Measurements from ENCODE around the gene PPP1R12B.

DNA sequence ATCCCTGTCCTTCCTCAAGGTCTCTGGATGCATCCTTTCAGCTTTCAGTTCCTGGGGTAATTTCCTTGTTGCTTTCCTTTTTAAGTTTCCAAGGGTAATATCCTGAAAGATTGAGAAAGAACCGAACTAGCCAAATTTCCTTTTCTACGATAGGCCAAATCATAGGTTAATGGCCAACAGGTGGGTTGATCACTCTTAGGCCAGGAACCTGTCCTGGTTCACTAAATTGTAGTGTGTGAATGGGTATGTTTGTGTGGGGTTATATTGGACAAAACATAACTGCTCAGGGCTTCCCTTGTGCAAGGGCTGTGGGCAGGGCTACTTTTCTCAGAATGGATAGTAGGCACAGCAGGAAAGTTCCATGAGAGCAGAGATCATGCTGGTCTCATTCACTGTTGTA is 23.9 kb upstream of the PPP1R12B start:
- TF ChIP-seq, protein P1, sequence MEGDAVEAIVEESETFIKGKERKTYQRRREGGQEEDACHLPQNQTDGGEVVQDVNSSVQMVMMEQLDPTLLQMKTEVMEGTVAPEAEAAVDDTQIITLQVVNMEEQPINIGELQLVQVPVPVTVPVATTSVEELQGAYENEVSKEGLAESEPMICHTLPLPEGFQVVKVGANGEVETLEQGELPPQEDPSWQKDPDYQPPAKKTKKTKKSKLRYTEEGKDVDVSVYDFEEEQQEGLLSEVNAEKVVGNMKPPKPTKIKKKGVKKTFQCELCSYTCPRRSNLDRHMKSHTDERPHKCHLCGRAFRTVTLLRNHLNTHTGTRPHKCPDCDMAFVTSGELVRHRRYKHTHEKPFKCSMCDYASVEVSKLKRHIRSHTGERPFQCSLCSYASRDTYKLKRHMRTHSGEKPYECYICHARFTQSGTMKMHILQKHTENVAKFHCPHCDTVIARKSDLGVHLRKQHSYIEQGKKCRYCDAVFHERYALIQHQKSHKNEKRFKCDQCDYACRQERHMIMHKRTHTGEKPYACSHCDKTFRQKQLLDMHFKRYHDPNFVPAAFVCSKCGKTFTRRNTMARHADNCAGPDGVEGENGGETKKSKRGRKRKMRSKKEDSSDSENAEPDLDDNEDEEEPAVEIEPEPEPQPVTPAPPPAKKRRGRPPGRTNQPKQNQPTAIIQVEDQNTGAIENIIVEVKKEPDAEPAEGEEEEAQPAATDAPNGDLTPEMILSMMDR (conservative IDR thresholded peaks at IDR 0.05; ENCODE audit: low read depth in 2 of 2), result no peak
- TF ChIP-seq, protein P2, sequence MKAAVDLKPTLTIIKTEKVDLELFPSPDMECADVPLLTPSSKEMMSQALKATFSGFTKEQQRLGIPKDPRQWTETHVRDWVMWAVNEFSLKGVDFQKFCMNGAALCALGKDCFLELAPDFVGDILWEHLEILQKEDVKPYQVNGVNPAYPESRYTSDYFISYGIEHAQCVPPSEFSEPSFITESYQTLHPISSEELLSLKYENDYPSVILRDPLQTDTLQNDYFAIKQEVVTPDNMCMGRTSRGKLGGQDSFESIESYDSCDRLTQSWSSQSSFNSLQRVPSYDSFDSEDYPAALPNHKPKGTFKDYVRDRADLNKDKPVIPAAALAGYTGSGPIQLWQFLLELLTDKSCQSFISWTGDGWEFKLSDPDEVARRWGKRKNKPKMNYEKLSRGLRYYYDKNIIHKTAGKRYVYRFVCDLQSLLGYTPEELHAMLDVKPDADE (IDR thresholded peaks at IDR 0.05), result no peak
- no peak for TF ChIP-seq POLR2AphosphoS5 (IDR thresholded peaks at IDR 0.05; ENCODE audit: low read depth)
- TF ChIP-seq, protein P3, sequence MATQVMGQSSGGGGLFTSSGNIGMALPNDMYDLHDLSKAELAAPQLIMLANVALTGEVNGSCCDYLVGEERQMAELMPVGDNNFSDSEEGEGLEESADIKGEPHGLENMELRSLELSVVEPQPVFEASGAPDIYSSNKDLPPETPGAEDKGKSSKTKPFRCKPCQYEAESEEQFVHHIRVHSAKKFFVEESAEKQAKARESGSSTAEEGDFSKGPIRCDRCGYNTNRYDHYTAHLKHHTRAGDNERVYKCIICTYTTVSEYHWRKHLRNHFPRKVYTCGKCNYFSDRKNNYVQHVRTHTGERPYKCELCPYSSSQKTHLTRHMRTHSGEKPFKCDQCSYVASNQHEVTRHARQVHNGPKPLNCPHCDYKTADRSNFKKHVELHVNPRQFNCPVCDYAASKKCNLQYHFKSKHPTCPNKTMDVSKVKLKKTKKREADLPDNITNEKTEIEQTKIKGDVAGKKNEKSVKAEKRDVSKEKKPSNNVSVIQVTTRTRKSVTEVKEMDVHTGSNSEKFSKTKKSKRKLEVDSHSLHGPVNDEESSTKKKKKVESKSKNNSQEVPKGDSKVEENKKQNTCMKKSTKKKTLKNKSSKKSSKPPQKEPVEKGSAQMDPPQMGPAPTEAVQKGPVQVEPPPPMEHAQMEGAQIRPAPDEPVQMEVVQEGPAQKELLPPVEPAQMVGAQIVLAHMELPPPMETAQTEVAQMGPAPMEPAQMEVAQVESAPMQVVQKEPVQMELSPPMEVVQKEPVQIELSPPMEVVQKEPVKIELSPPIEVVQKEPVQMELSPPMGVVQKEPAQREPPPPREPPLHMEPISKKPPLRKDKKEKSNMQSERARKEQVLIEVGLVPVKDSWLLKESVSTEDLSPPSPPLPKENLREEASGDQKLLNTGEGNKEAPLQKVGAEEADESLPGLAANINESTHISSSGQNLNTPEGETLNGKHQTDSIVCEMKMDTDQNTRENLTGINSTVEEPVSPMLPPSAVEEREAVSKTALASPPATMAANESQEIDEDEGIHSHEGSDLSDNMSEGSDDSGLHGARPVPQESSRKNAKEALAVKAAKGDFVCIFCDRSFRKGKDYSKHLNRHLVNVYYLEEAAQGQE (IDR thresholded peaks at IDR 0.05; ENCODE audit: unreplicated experiment), result no peak
- no peak for TF ChIP-seq EZH2phosphoT487 (IDR thresholded peaks at IDR 0.05; ENCODE audit: unreplicated experiment)
